GM03348 (cell line): Measurements from ENCODE around the gene SUGCT.
A peak's percentile ranks its signal among the peaks of the same experiment; 100 is the strongest.

Experiments used
- DNase-seq: peaks from one replicate; pipeline ENCODE4 v3.0.0; 2012; ENCODE audit warnings: low spot score

The SUGCT gene

DNA sequence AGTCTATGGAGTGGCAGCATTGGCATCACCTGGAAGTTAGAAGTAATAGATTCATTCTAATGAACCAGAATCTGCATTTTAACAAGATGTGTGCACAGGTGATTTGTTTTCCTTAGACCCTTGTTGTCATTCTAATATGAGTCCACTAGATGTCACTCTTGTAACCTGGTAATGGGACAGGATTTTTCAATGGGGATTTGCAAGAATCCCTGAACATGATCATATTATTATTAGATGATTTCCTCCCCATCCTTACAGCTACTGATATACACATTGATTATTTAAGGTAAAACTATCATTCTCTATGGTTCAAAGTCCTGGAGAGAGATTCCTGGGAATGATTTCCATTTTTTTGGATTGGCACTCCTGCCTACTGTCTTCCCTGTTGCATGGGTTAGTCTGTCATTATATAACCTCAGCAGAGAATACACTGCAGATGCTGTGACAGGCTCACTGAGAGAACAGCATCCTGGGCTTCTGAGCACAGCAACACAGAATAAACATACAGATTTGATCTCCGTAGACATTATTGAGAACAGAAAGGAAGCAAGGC lies 194.9 kb downstream of the SUGCT start:
- DNase-seq = peak; percentile 67

GRCh38 chr7:40330408-40330807 lies 195.6 kb downstream of the SUGCT start:
- no peak for DNase-seq

DNA sequence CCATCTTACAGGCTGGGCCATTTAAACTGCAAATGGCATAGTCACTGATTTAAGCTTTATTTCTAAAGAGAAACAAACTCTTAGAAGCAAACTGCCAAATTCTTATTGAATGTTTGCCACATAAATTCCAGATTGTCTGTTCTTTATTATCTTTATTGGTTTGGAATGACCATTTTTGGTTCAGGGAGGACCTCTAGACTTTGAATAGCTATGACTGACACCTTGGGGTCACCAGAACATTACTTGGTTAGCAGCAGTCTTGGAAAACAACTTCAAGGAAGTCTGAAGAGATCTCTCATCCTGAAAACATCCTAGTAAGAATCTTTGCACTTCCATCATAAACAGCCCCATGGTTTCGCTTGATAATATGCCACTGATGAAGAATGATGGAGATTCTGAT lies 197.1 kb downstream of the SUGCT start:
- DNase-seq = peak; percentile 68

- no peak for DNase-seq
Measured at GRCh38 chr7:40332516-40332915, 197.7 kb downstream of the SUGCT start.

DNA sequence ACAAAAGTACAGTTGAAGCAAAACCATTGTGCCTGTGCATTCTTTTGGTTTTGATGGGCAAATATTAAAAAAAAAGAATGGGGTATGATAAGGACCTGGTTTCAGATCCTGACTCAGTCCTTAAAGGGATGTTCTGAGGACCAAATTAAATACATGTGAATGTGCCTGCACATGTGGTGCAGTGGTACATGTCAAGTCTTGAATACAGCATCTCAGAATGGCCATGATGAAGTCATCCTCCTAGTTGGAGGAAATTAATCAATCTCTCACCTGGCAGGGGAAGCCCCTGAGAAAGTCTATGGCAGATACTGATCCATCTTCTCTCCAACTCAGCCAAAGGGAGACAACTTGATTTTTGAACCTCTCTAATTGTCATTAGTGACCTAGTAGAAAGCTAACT lies 207.0 kb downstream of the SUGCT start:
- DNase-seq = no peak

- DNase-seq = no peak
Measured at GRCh38 chr7:40346554-40346953, 211.7 kb downstream of the SUGCT start.

DNA sequence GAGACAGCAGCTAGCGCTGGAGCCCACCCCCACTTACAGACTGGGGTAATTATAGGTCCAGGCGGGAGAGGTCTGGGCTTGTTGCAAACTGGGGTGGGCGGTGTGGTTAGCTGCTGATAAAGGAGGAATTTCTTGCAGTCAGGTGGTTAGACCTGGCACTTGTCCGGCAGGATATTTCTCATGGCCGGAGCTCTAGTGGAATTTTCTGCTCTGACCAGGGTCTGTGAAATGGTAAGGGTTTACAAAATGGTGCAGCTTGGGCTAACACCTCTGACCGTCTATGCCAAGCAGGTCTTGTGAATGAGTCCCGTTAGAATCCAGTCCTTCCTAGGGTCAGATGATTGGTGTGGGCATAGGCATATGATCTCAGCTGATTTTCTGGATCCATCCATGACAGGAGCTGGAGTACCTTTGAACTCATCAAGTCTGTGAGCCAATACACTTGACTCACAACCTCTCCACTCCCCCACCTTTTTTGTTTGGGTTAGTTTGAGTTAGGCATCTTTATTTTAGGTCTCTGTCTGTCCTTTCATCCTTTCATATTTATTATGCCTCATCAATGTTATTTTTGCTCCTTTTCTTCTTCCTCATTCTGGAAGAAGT lies 213.4 kb downstream of the SUGCT start:
- no peak for DNase-seq

DNA sequence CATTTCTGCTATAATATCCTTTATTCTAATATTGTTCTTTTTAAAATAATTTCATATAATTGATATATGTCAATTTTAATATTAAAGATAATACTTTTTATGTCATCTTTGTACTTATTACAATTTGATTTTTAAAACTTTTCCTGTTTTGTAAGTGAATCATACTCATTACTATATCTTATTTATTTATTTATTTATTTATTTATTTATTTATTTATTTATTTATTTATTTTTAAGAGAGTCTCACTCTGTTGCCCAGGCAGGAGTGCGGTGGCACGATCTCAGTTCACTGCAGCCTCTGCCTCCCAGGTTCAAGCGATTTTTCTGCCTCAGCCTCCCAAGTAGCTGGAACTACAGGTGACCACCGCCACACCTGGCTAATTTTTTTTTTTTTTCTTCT lies 215.3 kb downstream of the SUGCT start:
- no peak for DNase-seq

DNA sequence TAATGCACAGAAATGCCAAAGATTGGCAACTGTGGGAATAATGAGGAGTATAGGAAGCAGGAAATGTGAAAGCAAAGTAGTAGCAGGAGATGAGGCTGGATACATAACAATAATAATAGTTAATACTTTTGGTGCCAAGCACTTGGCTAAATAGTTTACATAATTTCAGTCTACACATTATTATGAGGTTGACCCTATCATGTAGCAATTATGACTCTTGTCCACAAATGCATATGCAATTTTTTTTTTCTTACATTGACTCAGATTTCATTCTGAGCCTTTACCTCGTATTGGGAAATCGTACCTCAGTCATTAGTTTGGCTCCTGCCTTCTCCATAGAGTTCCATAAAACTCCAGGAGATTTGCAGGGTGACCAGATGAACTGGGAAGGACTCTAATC lies 219.9 kb downstream of the SUGCT start:
- no peak for DNase-seq

DNA sequence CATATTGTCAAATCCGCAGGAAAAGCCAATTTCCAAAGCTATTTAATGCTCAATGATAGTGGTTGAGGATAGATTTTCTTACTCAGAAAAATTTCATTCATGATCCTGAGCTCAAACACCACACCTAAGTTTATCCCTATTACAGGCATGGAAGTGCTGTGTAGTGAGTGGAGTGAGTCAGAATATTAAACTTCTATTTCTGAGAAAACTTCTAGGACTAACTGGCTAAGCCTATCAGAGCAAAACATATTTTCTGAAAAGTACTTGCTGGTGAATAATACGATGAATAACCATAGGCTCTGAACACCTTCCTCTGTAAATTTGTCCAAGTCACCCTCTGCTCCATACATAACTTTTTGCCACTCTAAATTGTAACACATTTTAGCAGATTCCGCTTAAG lies 221.5 kb downstream of the SUGCT start:
- peak; percentile 30 for DNase-seq

- DNase-seq = peak; percentile 44
Measured at GRCh38 chr7:40356871-40357709, 222.3 kb downstream of the SUGCT start.

GRCh38 chr7:40369641-40370277 lies 235.0 kb downstream of the SUGCT start:
- DNase-seq = no peak

DNA sequence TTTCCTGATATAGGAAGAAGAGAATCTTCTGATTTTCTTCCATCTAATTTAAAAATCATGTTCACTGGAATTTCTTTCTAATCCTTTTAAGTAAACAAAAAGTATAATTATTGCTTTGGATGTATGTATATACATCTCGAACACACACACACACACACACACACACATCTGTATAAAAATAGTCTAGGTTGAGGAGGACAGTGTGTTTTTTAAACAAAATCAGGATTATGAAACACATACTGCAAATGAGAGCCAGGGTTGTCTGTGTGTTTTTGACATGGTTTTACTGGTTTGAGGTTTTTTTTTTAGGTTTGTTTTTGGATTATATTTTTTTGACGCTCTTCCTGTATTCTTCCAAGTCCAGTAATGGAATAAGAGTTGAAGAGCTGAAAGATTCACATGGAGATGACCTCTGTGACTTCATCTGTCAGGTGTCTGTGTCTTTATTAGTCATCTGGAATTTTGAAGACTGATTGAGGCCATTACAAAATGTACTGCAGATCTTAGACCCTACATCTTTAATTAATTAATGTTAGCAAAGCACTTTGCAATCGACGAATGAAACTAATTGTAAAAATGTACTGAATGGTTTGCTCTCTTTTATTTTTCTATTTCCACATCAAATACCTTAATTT lies 237.1 kb downstream of the SUGCT start:
- DNase-seq = peak; percentile 6

- no peak for DNase-seq
Measured at GRCh38 chr7:40374575-40374974, 239.8 kb downstream of the SUGCT start.

DNA sequence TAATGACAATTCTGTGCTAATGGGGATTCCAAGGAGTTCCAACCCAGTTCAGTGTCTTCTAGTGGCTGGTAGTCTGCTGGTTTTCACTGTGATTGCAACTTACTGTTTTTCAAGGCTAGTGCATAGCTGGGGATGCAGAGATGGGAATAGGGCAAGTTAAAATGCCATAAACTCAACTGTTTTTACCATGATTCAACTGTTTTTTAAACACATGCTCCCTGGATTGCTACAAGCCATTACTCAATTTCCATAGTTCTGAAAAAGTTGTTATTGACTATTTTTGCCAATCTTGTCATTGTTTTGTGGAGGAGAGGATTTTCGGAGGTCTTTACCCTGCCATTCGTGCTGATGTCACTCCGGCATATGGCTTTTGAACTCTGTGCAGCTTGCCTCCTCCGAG lies 245.3 kb downstream of the SUGCT start:
- no peak for DNase-seq

DNA sequence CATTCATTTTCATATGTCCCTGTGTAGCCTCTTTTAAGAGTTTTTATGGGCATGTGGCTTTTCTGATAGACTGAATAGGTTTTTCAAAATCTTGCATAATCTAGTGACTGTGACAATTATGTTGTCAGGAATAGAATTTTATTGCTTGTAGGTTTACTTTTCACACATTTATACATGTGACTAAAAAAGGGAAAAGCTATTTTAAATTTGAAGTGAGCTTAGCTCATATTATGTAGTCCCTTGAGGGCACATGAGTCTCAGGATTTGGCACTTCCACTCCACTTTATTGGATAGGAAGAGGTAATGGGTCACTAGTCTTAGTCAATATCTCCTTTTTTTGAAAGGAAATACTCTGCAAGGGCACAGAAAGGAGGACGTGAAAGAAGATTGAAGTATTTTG lies 247.3 kb downstream of the SUGCT start:
- DNase-seq = no peak

DNA sequence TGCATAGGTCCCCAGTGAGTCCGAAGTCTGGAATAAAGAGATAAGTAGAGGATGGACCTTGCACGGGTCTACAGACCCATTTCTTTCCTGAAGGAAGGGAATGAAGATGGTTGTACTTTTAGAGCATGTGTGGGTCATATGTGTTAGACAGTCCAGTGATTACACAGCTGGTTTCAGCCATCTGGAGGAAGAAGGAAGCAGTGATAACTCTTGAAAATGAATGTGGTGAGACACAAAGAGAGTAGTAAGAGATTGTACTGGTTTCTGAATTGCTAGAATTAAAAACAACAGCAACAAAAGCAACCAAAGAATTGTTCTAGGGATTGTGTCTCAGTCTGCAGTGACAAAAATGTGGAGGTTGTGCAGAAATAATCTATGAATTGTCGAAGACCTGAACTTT lies 258.9 kb downstream of the SUGCT start:
- DNase-seq = no peak

- DNase-seq = no peak
Measured at GRCh38 chr7:40394400-40394799, 259.6 kb downstream of the SUGCT start.

DNA sequence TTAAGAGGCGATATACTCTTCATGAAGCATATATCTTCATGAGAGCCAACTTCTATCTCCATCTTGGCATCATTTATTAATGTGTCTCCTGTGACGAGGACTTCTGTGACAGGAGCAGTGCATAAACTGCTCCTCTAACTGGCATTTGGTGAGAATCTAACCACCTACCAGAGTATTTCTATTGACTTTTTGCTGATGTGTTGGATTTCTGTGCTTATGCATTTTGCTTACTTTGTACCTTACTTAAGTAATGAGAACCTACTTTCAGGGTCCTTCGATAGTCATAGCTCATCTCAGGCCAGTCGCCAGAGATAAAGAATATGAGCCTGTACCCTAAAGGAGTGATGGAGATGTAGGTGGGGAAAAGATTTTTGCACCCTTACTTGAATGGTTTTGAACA lies 265.7 kb downstream of the SUGCT start:
- DNase-seq = no peak

GRCh38 chr7:40401406-40401805 lies 266.6 kb downstream of the SUGCT start:
- DNase-seq = no peak

DNA sequence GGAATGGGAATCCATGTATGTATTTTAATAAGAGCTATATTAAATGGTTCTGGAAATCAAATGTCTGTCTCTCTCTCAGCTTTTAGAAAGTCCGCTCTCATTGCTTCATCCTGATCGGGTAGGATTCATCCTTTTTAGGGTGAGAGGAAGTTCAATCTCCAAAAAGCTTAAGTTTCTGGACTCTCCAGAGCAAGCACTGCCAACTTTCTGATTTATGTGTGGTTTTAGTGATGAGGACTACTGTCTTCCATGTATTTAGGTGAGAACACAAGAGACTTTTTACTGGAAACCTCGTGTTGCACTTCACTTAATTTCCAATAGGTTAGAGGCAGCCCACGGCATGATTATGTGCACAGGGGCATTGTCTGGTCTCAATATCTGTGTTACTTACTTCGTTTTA lies 267.9 kb downstream of the SUGCT start:
- no peak for DNase-seq

DNA sequence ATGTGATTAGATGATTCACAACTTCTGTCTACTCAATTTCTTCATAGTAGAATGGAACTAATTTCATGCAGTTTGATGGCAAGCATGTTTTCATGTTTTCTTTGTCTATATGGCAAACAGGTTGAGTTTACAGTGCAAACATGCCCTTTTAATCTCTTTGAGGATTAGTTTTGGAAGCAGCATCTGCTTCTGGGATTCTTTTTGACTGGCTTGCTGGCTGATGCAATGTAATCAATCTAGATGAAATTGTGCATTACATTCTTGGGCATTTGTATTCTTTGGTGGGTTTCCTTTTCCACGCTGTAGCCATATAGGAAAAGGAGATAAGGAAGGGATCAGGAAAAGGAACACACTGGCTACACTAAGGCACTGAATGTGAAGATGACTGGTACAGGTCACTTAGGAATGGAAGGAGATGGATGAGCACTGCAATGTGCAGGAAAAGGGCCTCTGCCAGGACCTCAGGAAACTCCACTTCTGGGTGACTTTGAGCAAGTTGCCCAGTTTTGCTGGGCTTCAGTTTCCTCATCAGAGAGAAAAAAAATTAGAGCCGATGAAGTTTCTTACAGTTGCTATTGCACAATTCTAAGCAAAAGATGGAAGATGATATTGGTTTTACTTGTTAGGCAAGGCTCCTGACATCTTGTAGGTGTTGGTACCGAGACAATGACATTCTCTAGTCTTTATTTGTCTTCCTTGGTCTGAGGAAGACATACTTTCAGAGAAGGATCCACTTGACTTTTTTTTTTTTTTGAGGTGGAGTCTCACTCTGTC lies 269.1 kb downstream of the SUGCT start:
- no peak for DNase-seq
